ENCODE measurements around the gene SPATA3. TPM values are rescaled to one million over a fixed set of nuclear protein-coding genes. Genes with fewer than 3 reads are reported as not detected.

The SPATA3 gene
- total and polyA plus RNA-seq, 2 of the 8 experiments (the other 6 are each of a cell fraction or from before 2014, with no cell fraction given): not detected

Other genes starting within 250 kb of the SPATA3 start
- 362 and 367 TPM in 2 replicates for gene ITM2C, start 131.2 kb upstream of the SPATA3 start, total RNA-seq (2021; fragmentation: NEBNext Ultra II Directional; extraction: Animal tissue kit (Norgen Biotek cat#: 25700))
- gene ITM2C, start 131.2 kb upstream of the SPATA3 start, polyA plus RNA-seq (2011; rRNA removed): 742 and 889 TPM in 2 replicates
- not detected in 2 replicates for gene GPR55, start 70.9 kb upstream of the SPATA3 start, total RNA-seq (2021; fragmentation: NEBNext Ultra II Directional; extraction: Animal tissue kit (Norgen Biotek cat#: 25700))
- not detected in 2 replicates for gene GPR55, start 70.9 kb upstream of the SPATA3 start, polyA plus RNA-seq (2011; rRNA removed)
- gene C2orf72, start 41.4 kb downstream of the SPATA3 start, total RNA-seq (2021; fragmentation: NEBNext Ultra II Directional; extraction: Animal tissue kit (Norgen Biotek cat#: 25700)): 0.71 and 1.1 TPM in 2 replicates
- gene C2orf72, start 41.4 kb downstream of the SPATA3 start, polyA plus RNA-seq (2011; rRNA removed): 1.7 and 2.6 TPM in 2 replicates
- 170 and 179 TPM in 2 replicates for gene PSMD1, start 60.7 kb downstream of the SPATA3 start, total RNA-seq (2021; fragmentation: NEBNext Ultra II Directional; extraction: Animal tissue kit (Norgen Biotek cat#: 25700))
- gene PSMD1, start 60.7 kb downstream of the SPATA3 start, polyA plus RNA-seq (2011; rRNA removed): 155 and 272 TPM in 2 replicates
- not detected in 2 replicates for gene HTR2B, start 128.9 kb downstream of the SPATA3 start, total RNA-seq (2021; fragmentation: NEBNext Ultra II Directional; extraction: Animal tissue kit (Norgen Biotek cat#: 25700))
- gene HTR2B, start 128.9 kb downstream of the SPATA3 start, polyA plus RNA-seq (2011; rRNA removed): not detected in 2 replicates
- 33.0 and 36.1 TPM in 2 replicates for gene ARMC9, start 202.5 kb downstream of the SPATA3 start, total RNA-seq (2021; fragmentation: NEBNext Ultra II Directional; extraction: Animal tissue kit (Norgen Biotek cat#: 25700))
- 17.6 and 23.2 TPM in 2 replicates for gene ARMC9, start 202.5 kb downstream of the SPATA3 start, polyA plus RNA-seq (2011; rRNA removed)